Naive thymus-derived CD4-positive, alpha-beta T cell (primary cell): ENCODE results near the gene SH3YL1. TPM values are rescaled to one million over a fixed set of nuclear protein-coding genes. Genes with fewer than 3 reads are reported as not detected.
A peak's percentile ranks its signal among the peaks of the same experiment; 100 is the strongest.

ENCODE experiments used
- ATAC-seq: fragments of 150-1000 bp; cut with Tn5 transposase; 2 replicates; pipeline ENCODE4 v1.10.0; 2021; ENCODE audit warnings: mild to moderate bottlenecking, moderate library complexity
- CTCF ChIA-PET: fragments of 350-600 bp; sonication (Branson Sonifier 250); formaldehyde crosslinking; loops from one replicate; lab custom pipeline; 2021; ENCODE audit warnings: antibody characterized with exemption; lab: Charles Lee
- POLR2A ChIA-PET: fragments of 350-600 bp; sonication (Branson Sonifier 250); formaldehyde crosslinking; loops from one replicate; lab custom pipeline; 2021; ENCODE audit warnings: antibody characterized with exemption, inconsistent platforms; lab: Charles Lee
- DNase-seq, 9 donors: peaks; one replicate each; pipeline versions ENCODE4 v3.0.0 to v3.0.0-alpha.2; 2020 to 2022; ENCODE audit warnings: mixed read lengths in 1 of 9
- H3K27ac ChIP-seq: one replicate; pipeline ENCODE4 v1.7.0; 2013; ENCODE audit warnings: mild to moderate bottlenecking, low read depth, low read length, moderate library complexity
- H3K27me3 ChIP-seq, 2 donors: one replicate each; pipeline ENCODE4 v1.7.0; 2013; ENCODE audit warnings: low read length in 2 of 2, mild to moderate bottlenecking in 2 of 2, moderate library complexity in 2 of 2; ENCODE audit not compliant: control insufficient read depth in 2 of 2, insufficient read depth in 2 of 2
- H3K36me3 ChIP-seq, 3 experiments: 1 replicate in 2 of 3; 2 replicates in 1 of 3; pipeline ENCODE4 v1.7.0; 2013; ENCODE audit warnings: low read length in 3 of 3, mild to moderate bottlenecking in 3 of 3, moderate library complexity in 1 of 3; ENCODE audit not compliant: insufficient read depth in 3 of 3, control insufficient read depth in 2 of 3
- H3K4me1 ChIP-seq, 2 donors: one replicate each; pipeline ENCODE4 v1.7.0; 2013; ENCODE audit warnings: low read length in 2 of 2, mild to moderate bottlenecking in 2 of 2, moderate library complexity in 1 of 2; ENCODE audit not compliant: control insufficient read depth in 2 of 2, insufficient read depth in 2 of 2
- H3K4me3 ChIP-seq: 2 replicates; pipeline ENCODE4 v1.7.0; 2013; ENCODE audit warnings: mild to moderate bottlenecking, low read length
- H3K9me3 ChIP-seq, 3 experiments: 1 replicate in 2 of 3; 2 replicates in 1 of 3; pipeline ENCODE4 v1.7.0; 2013; ENCODE audit warnings: low read length in 3 of 3; ENCODE audit not compliant: control insufficient read depth in 2 of 3
- H3K27ac Mint-ChIP-seq, 9 donors: one replicate each; pipeline ENCODE4 v1.8.0; 2020 to 2022; ENCODE audit warnings: mixed read lengths in 9 of 9, mild to moderate bottlenecking in 8 of 9, moderate library complexity in 5 of 9, inconsistent platforms in 2 of 9
- H3K27me3 Mint-ChIP-seq, 5 donors: one replicate each; pipeline ENCODE4 v1.8.0; 2021 to 2022; ENCODE audit warnings: mixed read lengths in 5 of 5, mild to moderate bottlenecking in 1 of 5
- H3K36me3 Mint-ChIP-seq, 5 donors: one replicate each; pipeline ENCODE4 v1.8.0; 2020 to 2022; ENCODE audit warnings: mixed read lengths in 5 of 5, mild to moderate bottlenecking in 3 of 5, inconsistent platforms in 1 of 5
- H3K4me1 Mint-ChIP-seq, 7 donors: one replicate each; pipeline ENCODE4 v1.8.0; 2020 to 2022; ENCODE audit warnings: mixed read lengths in 7 of 7, mild to moderate bottlenecking in 3 of 7, inconsistent platforms in 1 of 7
- H3K4me3 Mint-ChIP-seq, 10 donors: one replicate each; pipeline ENCODE4 v1.8.0; 2020 to 2022; ENCODE audit warnings: mild to moderate bottlenecking in 10 of 10, mixed read lengths in 10 of 10, moderate library complexity in 6 of 10, inconsistent platforms in 2 of 10
- H3K9me3 Mint-ChIP-seq, 11 donors: one replicate each; pipeline ENCODE4 v1.8.0; 2020 to 2022; ENCODE audit warnings: mixed read lengths in 11 of 11, mild to moderate bottlenecking in 4 of 11, inconsistent platforms in 1 of 11, moderate library complexity in 1 of 11
- intact Hi-C, 2 donors: fragments of 100-400 bp; cut with micrococcal nuclease; formaldehyde crosslinking; loops; one replicate each; pipeline ENCODE4 v1.15.1; 2023
- polyA plus RNA-seq, 2 donors: library from polyadenylated mRNA; unstranded; fragments of 300-500 nt; fragmentation: Illumina TruSeq; gene quantifications; one replicate each; pipeline ENCODE4 v1.2.3, GENCODE V29; 2021
- total RNA-seq, 6 experiments: library from RNA in 5 of 6; stranded (reverse) in 5 of 6; gene quantifications; 1 replicate in 5 of 6; 2 replicates in 1 of 6; pipeline ENCODE4 v1.2.3 and lab custom pipeline; 2021 to 2026

SH3YL1 gene
- total and polyA plus RNA-seq, 7 experiments from 2014 or later, result 16.5 to 94.1 (median 52.2) TPM

DNA sequence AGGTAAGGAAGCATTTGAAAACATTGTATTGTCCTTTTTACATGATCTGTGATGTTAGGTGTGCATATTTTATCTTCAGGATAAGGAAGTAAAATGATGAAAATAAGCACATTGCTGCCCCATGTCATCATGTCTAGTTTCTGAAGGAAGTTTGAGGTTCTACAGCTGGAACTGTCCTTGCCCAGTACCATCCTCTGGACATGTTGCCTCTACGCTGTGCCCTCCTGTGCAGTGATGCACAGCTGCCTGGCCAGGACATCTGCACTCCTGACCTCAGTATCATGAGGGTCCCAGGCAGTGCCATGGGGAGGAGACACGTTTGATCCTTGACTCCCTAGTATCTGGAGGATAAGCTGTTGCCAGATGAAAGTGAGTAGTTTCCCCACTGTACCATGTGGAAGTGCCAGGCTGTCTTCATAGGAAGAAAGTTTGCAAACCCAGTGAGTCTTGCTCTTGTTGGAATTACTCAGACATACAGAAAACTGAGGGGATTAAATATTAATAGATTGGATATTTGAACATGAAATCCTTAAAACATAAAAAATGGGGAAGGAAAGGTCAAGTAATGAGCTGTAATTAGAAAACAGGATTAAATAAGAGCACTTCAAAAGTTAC lies 14.6 kb upstream of the SH3YL1 start:
- H3K36me3 Mint-ChIP-seq, result peaks cover 4 to 58% (median 27%) of the 10 kb centered on the region in 5 donors
- H3K4me3 ChIP-seq, result no peak overlapping the region
- H3K36me3 ChIP-seq, result peaks cover 11 to 78% (median 33%) of the 10 kb centered on the region in 3 experiments

GRCh38 chr2:275466-275865 lies 11.6 kb upstream of the SH3YL1 start:
- ChIA-PET CTCF (interaction anchor here (1.1 kb wide), 1 partner anchor 15 kb away, joined by 6 read pairs; no protein-coding TSS in a partner anchor), POLR2A (interaction anchor here (0.5 kb wide), 1 partner anchor 142 kb away, joined by 3 read pairs; no protein-coding TSS in a partner anchor)
- Histone ChIP-seq H3K27ac (no peak overlapping the region), H3K4me1 (no peaks in the 10 kb centered on the region), H3K9me3 (no peaks in the 10 kb centered on the region), H3K4me3 (no peak overlapping the region), H3K27me3 (no peaks in the 10 kb centered on the region), H3K36me3 (peaks cover 11 to 82% (median 30%) of the 10 kb centered on the region in 3 experiments)
- Mint-ChIP-seq H3K27me3 (no peaks in the 10 kb centered on the region), H3K9me3 (no peaks in the 10 kb centered on the region), H3K4me1 (peaks cover 12 to 32% (median 16%) of the 10 kb centered on the region in 7 donors), H3K36me3 (peaks cover 8 to 55% (median 31%) of the 10 kb centered on the region in 5 donors), H3K27ac (no peak overlapping the region), H3K4me3 (no peak overlapping the region)
- intact Hi-C loops, result no loop called here
- DNase-seq, result no peak
- no peak for ATAC-seq

More for the DNA sequence above, 14.6 kb upstream of the SH3YL1 start:
- ChIA-PET CTCF (no interaction called here), POLR2A (no interaction called here)
- no peaks in the 10 kb centered on the region for H3K9me3 Mint-ChIP-seq
- Histone ChIP-seq H3K9me3 (no peaks in the 10 kb centered on the region), H3K27ac (no peak overlapping the region), H3K4me1 (no peaks in the 10 kb centered on the region), H3K27me3 (no peaks in the 10 kb centered on the region)
- H3K4me1 Mint-ChIP-seq, result peaks cover 0 to 6% (median 4%) of the 10 kb centered on the region in 7 donors
- DNase-seq, result no peak
- no peak for ATAC-seq
- H3K27ac Mint-ChIP-seq, result peak overlapping the region in 1 of 9 donors; percentile 51
- H3K4me3 Mint-ChIP-seq, result no peak overlapping the region
- no peaks in the 10 kb centered on the region for H3K27me3 Mint-ChIP-seq
- intact Hi-C loops, result no loop called here

- Histone ChIP-seq H3K4me3 (no peak overlapping the region), H3K27ac (no peak overlapping the region), H3K36me3 (peaks cover 11 to 73% (median 26%) of the 10 kb centered on the region in 3 experiments), H3K4me1 (no peaks in the 10 kb centered on the region), H3K27me3 (no peaks in the 10 kb centered on the region), H3K9me3 (no peaks in the 10 kb centered on the region)
- H3K4me3 Mint-ChIP-seq, result no peak overlapping the region
- CTCF ChIA-PET, result interaction anchor here (0.7 to 1.1 kb wide), 3 partner anchors 10 to 362 kb away, joined by 3 to 6 read pairs (median 3); no protein-coding TSS in a partner anchor
- H3K36me3 Mint-ChIP-seq, result peaks cover 11 to 58% (median 25%) of the 10 kb centered on the region in 5 donors
- DNase-seq (no peak), ATAC-seq (no peak)
- no peaks in the 10 kb centered on the region for H3K27me3 Mint-ChIP-seq
- POLR2A ChIA-PET, result no interaction called here
- H3K9me3 Mint-ChIP-seq, result no peaks in the 10 kb centered on the region
- peak overlapping the region in 1 of 9 donors; percentile 73 for H3K27ac Mint-ChIP-seq
- H3K4me1 Mint-ChIP-seq, result peaks cover 21 to 42% (median 25%) of the 10 kb centered on the region in 7 donors
- intact Hi-C loops, result no loop called here
Measured at GRCh38 chr2:274503-274902, 10.7 kb upstream of the SH3YL1 start.

DNA sequence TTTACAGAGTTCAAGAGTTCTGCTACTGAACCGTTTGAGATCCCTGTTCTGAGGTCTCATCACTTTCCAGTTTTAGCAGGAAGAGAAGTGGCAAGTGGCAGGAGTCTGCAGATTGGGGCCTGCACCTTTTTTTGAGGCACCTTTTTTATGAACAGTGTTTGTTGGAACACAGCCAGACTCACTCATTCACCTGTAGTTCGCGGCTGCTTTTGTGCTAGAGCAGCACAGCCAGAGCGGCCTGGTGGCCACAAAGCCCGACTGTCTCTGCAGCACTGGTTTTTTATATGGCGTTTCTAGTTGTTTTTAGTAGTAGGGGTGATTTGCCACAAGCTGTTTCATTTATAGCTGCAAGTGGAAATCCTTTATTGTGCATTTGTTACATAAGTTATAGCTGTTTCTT lies 9.5 kb upstream of the SH3YL1 start:
- Histone ChIP-seq H3K4me3 (no peak overlapping the region), H3K4me1 (no peaks in the 10 kb centered on the region), H3K9me3 (no peaks in the 10 kb centered on the region), H3K27ac (no peak overlapping the region), H3K36me3 (peaks cover 8 to 61% (median 21%) of the 10 kb centered on the region in 3 experiments), H3K27me3 (no peaks in the 10 kb centered on the region)
- POLR2A ChIA-PET, result no interaction called here
- Mint-ChIP-seq H3K27ac (peak overlapping the region in 1 of 9 donors; percentile 59), H3K9me3 (no peaks in the 10 kb centered on the region), H3K27me3 (no peaks in the 10 kb centered on the region), H3K4me1 (peaks cover 28 to 53% (median 37%) of the 10 kb centered on the region in 7 donors), H3K4me3 (no peak overlapping the region), H3K36me3 (peaks cover 13 to 51% (median 22%) of the 10 kb centered on the region in 5 donors)
- ATAC-seq (no peak), DNase-seq (no peak)
- CTCF ChIA-PET, result no interaction called here
- intact Hi-C loops, result no loop called here

GRCh38 chr2:271917-272316 lies 8.1 kb upstream of the SH3YL1 start:
- CTCF ChIA-PET, result no interaction called here
- no peak overlapping the region for H3K4me3 Mint-ChIP-seq

GRCh38 chr2:270861-271260 lies 7.0 kb upstream of the SH3YL1 start:
- H3K4me1 ChIP-seq, result peaks cover 7 to 10% of the 10 kb centered on the region in 2 donors
- Mint-ChIP-seq H3K9me3 (no peaks in the 10 kb centered on the region), H3K27me3 (no peaks in the 10 kb centered on the region), H3K4me1 (peaks cover 36 to 78% (median 58%) of the 10 kb centered on the region in 7 donors), H3K4me3 (peak overlapping the region in 1 of 10 donors; percentile 64), H3K27ac (peak overlapping the region in 3 of 9 donors; percentile 11 to 43 (median 38)), H3K36me3 (peaks cover 4 to 36% (median 8%) of the 10 kb centered on the region in 5 donors)
- no peak for DNase-seq
- peaks cover 6 to 38% (median 9%) of the 10 kb centered on the region in 3 experiments for H3K36me3 ChIP-seq
- intact Hi-C loops, result no loop called here
- no peak overlapping the region for H3K27ac ChIP-seq
- POLR2A ChIA-PET, result no interaction called here
- H3K27me3 ChIP-seq, result no peaks in the 10 kb centered on the region
- no peak for ATAC-seq
- H3K4me3 ChIP-seq, result no peak overlapping the region
- H3K9me3 ChIP-seq, result no peaks in the 10 kb centered on the region
- CTCF ChIA-PET, result no interaction called here

More at GRCh38 chr2:271917-272316, 8.1 kb upstream of the SH3YL1 start:
- Mint-ChIP-seq H3K36me3 (peaks cover 8 to 43% (median 10%) of the 10 kb centered on the region in 5 donors), H3K27me3 (no peaks in the 10 kb centered on the region), H3K27ac (no peak overlapping the region), H3K4me1 (peaks cover 32 to 68% (median 50%) of the 10 kb centered on the region in 7 donors), H3K9me3 (no peaks in the 10 kb centered on the region)
- H3K9me3 ChIP-seq, result no peaks in the 10 kb centered on the region
- no peaks in the 10 kb centered on the region for H3K27me3 ChIP-seq
- H3K36me3 ChIP-seq, result peaks cover 6 to 49% (median 13%) of the 10 kb centered on the region in 3 experiments
- H3K4me3 ChIP-seq, result no peak overlapping the region
- POLR2A ChIA-PET, result no interaction called here
- no peak overlapping the region for H3K27ac ChIP-seq
- intact Hi-C loops, result no loop called here
- ATAC-seq, result no peak
- peaks cover 0 to under 1% of the 10 kb centered on the region in 2 donors for H3K4me1 ChIP-seq
- no peak for DNase-seq
